ENCODE measurements around the gene LDLRAD4. TPM values are rescaled to one million over a fixed set of nuclear protein-coding genes. Genes with fewer than 3 reads are reported as not detected.

LDLRAD4 gene
- total RNA-seq, 2 donors from 2014 or later, result 18.4 to 59.2 TPM

DNA sequence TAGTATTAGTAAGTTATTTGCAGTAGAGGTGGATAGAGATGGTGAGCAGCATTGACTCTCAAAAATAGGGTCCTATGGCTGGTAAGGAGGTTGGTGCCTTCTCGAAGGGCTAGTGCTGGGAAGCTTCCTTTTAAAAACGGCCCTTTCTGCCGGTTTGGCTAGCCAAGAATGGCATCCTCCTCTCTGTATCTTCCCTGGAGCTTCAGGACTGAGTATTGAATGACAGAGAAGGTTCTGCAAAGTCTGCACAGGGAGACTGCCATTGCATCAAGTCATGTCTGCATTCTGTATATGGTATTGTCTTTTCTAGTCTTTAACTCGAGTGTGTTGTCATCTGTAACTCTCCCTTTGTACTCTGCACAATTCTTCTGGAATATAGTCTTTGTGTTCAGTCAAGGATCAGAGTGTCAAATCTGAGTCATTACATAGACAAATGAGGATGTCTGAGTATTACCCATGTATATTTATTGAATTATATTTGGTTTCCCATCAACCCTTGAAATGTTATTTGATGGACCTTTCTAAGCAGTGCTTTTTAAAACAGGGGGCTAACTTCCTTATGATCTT lies 1.1 kb downstream of the LDLRAD4 start:
- Mint-ChIP-seq H3K27ac (no peak overlapping the region), H3K9me3 (no peaks in the 10 kb centered on the region), H3K36me3 (no peaks in the 10 kb centered on the region)
- ATAC-seq (no peak), DNase-seq (ENCODE audit: low spot score in 2 of 2) (no peak)

DNA sequence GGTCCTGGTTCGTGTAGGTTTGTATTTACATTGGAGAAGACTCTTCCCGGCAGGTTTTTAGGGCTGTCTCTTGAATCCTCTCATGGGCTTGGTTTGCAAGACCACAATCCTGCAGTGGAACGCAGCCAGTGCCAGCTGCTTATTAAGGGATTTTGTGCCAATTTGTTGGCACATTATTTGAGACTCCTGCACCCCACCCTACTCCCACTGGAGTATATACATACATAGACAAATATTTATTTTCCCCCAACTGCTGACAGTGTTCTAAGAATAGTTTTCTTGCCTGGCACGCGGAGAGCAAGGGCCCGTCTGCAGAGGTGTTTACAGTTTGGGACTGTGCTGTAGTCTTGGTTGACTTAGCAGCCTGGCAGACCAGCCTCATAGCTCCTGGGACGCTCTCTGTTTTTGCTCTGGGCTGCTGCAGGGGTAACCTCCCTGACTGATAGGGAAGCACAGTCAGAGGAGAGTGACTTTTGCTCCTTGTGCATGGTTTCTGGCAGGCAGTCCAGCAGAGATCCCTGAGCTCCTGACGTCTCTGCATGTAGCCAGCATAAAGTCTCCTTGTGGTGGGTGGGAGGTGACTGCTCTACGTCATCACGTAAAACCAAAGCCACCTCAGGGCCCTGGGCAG lies 1.9 kb downstream of the LDLRAD4 start:
- Mint-ChIP-seq H3K27ac (no peak overlapping the region), H3K9me3 (no peaks in the 10 kb centered on the region), H3K36me3 (no peaks in the 10 kb centered on the region)
- DNase-seq (ENCODE audit: low spot score in 2 of 2) (no peak), ATAC-seq (no peak)

DNA sequence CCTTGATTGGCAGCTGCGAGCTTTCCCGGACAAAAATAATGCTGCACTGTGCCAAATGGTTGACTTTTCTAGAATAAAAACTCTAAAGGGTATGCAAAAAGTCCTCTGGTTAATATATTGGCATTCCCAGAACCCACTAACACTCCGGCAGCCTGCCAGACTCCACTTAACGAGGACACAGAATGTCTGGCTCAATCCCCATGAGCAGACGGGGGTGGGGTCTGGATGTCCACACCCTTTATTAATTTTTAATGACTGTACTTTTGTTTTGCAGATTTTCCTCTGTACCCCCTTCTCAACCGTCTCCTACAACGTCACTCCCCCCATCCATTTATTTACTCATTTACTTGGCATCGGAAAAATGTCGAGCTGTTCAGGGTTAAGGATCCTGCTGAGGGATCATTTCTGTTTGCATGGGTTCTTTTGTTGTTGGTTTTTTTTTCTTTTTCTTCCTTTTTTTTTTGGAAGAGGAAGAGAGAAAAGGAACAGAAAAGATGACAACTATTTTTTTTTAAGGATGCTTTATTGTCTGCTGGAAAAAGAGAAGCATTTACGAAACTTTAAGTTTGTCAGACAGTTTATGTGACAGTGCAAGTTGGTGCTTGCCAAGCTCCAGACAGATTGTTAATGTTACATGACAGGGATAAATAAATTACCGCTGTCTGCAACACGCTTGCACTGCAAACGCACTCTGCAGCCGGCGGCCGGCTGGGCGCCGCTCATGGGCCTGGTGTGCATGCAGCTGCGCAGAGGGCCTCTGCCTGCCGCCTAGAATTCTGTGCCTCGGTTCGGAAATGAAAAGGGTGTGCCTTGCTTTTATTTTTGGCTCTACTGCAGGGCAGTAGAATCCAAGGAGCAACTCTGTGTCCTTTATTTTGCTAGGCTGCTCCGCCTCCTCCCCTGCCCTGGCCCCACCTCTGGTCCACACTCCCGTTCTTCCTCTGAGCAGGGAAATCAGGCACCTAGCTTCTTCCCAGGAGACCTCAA lies 3.6 kb downstream of the LDLRAD4 start:
- Mint-ChIP-seq H3K36me3 (no peaks in the 10 kb centered on the region), H3K9me3 (no peaks in the 10 kb centered on the region), H3K27ac (peak overlapping the region in 1 of 2 donors; percentile 7)
- no peak for DNase-seq (ENCODE audit: low spot score in 2 of 2)
- no peak for ATAC-seq

DNA sequence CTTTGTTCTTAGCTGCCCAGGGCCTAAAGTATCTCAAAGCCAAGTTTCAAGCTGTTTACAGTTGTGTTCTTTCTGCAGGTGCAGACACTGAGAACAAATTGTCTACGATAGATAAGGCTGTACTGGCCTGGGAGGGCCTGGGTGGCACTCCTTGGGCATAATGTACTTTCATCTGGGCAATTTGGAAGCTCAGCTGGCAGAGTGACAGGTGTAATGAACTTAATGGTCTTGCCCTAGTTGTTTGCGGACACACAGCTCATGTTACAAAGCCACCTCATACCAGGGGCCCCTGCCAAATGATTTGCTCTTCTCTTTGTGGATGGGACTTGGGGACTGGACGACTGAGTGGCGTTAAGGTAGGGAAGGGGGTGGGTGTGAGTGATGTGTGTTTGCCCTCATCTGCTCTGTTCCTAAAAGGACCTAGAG lies 4.3 kb downstream of the LDLRAD4 start:
- no peaks in the 10 kb centered on the region for H3K9me3 Mint-ChIP-seq
- H3K36me3 Mint-ChIP-seq, result no peaks in the 10 kb centered on the region
- H3K27ac Mint-ChIP-seq, result no peak overlapping the region
- ATAC-seq, result no peak
- DNase-seq (ENCODE audit: low spot score in 2 of 2), result no peak

DNA sequence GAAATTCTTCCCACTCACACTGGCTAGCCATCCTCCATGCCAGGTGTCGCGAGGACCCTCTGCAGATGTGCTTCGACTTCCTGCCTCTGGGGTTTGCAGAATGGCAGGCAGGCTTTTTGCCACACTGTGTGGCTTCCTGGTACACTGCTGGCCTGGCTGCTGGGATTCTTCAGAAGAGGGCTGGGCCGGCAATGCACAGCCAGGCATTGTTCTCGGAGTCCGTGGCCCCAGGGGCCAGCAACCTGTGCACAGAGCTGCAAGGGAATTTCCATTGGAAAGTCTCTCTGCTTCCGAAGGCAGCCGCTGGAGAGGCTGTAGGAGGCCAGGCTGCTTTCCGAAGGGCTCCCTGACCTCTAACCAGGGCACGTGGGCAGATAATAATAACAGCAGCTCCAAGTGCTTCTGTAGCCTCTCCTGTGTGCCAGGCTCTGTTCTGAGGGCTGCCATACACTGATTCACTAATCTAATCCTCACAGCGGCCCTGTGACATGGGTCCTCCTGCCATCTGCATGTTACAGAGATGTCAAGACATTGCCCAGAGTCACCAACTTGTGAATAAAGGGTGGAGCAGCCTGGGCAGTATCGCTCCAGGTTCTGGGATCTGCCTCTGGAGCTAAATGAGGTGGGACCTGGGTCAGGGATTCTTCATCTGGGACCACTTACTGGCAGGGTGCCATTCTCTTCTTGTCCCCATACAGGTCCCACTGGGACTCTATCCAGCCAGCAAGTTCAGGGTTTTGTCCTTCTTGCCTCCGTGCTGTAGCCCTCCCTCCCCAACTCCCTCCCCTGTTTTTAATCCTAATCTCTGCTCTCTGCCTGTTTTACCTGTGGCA lies 5.0 kb downstream of the LDLRAD4 start:
- ATAC-seq, result no peak
- DNase-seq (ENCODE audit: low spot score in 2 of 2), result no peak
- no peaks in the 10 kb centered on the region for H3K36me3 Mint-ChIP-seq
- no peaks in the 10 kb centered on the region for H3K9me3 Mint-ChIP-seq
- no peak overlapping the region for H3K27ac Mint-ChIP-seq

DNA sequence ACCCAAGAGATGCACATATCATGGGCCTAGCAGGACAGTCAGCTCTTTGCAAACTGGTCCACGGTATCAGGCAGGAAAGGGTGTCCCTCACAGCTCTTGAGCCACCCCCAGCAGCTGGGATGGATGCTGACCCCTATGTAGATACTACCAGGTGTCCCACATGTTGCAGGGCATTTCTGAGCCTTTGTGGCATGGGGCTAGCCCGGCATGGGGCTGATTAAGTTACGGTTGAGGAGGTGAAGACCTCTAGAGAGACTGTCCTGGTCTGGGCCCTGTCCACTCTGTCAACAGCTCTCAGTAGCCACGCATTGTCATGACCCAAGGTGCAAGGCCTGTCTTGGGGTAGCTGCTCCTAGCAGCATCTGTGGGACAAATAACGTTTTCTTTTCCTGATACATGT lies 6.7 kb downstream of the LDLRAD4 start:
- no peak overlapping the region for H3K27ac Mint-ChIP-seq
- H3K36me3 Mint-ChIP-seq, result no peaks in the 10 kb centered on the region
- H3K9me3 Mint-ChIP-seq, result no peaks in the 10 kb centered on the region
- DNase-seq (ENCODE audit: low spot score in 2 of 2) (no peak), ATAC-seq (no peak)

DNA sequence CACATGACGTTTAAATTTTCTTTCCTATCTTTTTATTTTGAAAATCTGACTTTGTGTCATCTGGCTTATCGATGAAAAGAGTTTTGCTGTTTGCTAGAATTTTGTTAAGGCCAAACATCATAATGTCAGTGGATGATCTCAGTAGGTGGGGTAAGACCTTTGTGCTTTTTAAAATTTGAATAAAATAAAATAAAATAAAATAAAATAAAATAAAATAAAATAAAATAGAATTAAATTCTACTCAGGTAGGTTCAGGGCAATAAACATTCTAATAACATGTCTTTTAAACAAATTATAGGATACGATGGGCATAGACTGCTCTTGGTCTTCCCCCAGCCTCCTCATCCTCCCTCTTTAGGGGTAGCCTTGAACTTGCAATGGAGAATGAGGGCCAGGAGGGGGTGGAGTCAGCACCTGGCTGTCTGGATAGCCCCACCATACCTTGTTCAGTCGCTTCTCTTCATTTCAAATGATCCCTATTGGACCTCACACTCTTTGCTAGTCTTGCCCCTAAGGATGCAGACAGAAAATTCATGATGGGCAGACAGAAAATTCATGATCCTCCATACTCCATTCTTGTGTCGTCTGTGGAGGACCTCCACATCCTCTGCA lies 8.1 kb downstream of the LDLRAD4 start:
- no peak for DNase-seq (ENCODE audit: low spot score in 2 of 2)
- Mint-ChIP-seq H3K9me3 (no peaks in the 10 kb centered on the region), H3K36me3 (no peaks in the 10 kb centered on the region), H3K27ac (no peak overlapping the region)
- no peak for ATAC-seq

DNA sequence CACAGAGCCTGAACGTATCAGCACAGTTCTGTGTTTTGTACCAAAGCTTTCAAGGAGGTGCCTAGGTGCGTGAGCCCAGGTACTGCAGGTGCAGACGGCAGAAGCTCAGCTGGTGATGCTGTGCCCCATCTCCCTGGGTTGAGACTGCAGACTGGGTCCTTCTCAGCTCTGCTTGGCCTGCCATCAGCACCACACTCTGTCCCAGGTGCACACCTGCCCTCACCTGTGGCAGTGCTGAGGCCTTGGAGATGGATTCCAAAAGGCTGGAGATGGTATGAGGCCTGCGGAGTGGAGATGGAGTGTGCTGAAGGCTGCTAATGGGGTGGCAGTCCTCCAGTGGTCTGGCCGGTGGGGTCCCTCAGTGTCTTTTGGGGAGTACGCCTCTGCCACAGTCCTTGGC lies 9.3 kb downstream of the LDLRAD4 start:
- Mint-ChIP-seq H3K27ac (no peak overlapping the region), H3K36me3 (no peaks in the 10 kb centered on the region), H3K9me3 (no peaks in the 10 kb centered on the region)
- DNase-seq (ENCODE audit: low spot score in 2 of 2) (no peak), ATAC-seq (no peak)

DNA sequence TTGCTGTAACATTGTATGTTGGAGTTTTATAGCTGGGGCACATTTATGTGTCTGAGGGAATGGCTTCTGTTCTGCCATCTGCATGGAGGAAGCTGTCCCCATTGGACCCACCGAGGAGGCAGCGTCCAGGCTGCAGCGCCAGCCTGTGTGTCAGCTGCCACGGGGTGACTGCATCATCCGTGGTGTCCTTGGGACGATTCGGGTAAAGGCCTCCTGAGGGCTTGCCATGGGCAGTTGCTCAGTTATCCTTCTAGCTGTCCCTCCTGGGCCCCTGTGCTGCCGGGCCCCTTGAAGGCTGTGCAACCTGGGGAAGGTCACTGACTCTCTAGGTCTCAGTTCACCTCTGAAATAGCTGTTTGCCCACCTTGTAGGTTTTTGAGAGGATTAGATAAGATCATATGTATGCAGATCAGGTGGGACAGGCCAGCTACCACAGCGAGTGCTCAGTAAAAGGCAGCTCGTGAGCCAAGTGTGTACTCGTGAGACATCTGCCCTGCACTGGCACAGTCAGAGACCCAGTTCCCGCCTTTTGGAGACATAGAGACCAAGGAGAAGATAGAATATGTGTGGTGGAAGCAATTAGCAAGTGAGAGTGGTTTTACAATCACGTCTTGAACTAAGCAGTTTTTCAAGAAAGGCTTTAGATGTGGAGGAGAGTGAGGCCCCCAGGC lies 10.6 kb downstream of the LDLRAD4 start:
- Mint-ChIP-seq H3K27ac (no peak overlapping the region), H3K36me3 (no peaks in the 10 kb centered on the region), H3K9me3 (no peaks in the 10 kb centered on the region)
- DNase-seq (ENCODE audit: low spot score in 2 of 2), result no peak
- no peak for ATAC-seq

DNA sequence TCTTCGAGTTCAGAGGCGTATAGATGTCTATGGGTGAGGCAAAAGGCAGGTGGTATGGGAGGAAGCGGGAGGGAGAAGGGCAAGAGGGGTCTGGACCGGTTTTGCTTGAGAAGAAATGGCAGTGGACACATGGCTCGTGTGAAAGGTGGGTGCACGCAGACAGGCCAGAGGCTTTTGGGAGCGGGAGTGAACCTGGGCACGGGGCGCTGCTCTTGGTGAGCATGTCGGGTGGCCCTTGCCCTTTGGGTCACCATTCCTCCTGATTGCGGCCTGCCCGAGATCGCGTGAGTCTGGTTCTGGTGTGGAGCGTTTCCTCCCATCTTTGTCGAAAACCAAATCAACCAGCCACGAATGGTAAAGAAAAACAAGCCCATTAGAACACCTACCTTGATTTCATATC lies 12.6 kb downstream of the LDLRAD4 start:
- DNase-seq (ENCODE audit: low spot score in 2 of 2) (no peak), ATAC-seq (no peak)
- no peaks in the 10 kb centered on the region for H3K9me3 Mint-ChIP-seq
- H3K27ac Mint-ChIP-seq, result no peak overlapping the region
- H3K36me3 Mint-ChIP-seq, result no peaks in the 10 kb centered on the region

DNA sequence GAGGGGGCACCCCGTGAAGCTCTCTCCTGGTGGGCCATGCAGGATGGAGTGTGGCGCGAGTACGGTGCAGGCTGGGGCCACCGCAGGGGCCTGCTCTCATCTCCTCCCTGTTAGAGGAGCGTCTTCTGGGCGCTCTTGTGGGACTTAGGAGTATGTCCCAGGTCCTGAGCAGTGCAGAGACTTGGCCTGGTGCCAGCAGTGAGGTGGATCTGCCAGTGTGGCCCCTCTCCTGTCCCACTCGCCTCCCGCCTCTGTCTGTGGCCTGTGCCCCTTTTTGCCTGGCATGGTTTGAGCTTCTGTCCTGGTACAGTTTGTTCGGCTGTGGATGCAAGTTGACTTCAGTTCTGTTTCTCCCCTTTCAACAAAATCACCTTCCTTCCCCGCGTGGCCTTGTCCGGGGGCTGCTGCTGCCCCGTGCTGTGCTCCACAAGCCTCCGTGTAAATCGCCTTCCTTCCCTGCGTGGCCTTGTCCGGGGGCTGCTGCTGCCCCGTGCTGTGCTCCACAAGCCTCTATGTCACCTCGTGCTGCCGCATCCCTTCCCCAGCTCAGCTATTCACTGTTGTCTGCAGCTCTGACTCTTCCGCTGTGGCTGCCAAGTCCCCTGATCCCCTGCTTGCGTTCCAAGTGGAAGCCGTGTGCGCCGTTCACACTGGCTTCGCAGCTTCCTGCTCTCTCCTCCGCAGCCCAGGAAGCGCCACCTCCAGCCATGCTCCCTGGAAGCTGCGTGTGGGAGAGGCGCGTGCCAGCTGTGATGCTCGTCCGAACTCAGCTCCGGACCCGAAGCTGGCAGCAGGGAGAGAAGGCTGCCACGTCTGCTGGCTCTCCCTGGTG lies 13.7 kb downstream of the LDLRAD4 start:
- DNase-seq (ENCODE audit: low spot score in 2 of 2) (no peak), ATAC-seq (no peak)
- H3K36me3 Mint-ChIP-seq, result no peaks in the 10 kb centered on the region
- no peaks in the 10 kb centered on the region for H3K9me3 Mint-ChIP-seq
- H3K27ac Mint-ChIP-seq, result peak overlapping the region; percentile 12 to 65

DNA sequence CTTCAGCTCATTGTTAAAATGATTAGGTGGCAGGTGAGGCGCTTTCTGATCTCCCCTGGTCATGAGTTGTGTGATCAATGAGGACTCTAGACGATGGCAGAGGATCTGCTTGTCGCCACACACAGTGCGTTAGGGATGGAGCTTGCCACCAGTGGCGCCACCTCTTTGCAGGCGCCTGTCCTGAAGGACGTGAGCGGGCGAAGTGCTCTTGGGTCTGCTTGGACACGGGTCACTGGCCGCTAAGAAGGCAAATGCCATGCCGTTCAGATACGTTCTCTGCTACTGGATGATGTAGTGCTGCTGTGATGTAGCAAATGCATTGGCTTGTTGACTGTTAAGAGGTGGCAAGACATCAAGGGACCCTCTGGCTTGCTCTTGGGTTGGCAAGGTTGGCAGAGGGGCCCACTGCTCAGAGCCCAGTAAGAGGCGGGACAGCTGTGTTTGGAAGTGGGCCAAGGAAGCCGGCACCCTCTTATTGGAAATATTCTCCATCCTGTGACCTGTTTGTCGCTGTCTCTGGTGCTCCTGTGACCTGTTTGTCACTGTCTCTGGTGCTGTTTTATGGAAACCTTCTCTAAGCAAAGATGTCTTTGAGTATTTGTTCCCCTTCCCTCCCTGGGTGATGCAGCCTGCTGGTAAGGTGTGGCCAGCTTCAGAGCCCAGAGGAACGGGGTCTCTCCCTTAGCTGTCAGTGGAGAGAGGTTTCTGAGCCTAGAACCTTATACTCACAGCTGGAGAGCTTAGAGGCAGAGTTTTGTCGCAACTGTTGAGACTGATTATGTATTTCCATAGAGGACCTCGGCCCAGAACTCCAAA lies 14.6 kb downstream of the LDLRAD4 start:
- Mint-ChIP-seq H3K36me3 (no peaks in the 10 kb centered on the region), H3K27ac (peak overlapping the region in 1 of 2 donors; percentile 50), H3K9me3 (no peaks in the 10 kb centered on the region)
- ATAC-seq (no peak), DNase-seq (ENCODE audit: low spot score in 2 of 2) (no peak)

DNA sequence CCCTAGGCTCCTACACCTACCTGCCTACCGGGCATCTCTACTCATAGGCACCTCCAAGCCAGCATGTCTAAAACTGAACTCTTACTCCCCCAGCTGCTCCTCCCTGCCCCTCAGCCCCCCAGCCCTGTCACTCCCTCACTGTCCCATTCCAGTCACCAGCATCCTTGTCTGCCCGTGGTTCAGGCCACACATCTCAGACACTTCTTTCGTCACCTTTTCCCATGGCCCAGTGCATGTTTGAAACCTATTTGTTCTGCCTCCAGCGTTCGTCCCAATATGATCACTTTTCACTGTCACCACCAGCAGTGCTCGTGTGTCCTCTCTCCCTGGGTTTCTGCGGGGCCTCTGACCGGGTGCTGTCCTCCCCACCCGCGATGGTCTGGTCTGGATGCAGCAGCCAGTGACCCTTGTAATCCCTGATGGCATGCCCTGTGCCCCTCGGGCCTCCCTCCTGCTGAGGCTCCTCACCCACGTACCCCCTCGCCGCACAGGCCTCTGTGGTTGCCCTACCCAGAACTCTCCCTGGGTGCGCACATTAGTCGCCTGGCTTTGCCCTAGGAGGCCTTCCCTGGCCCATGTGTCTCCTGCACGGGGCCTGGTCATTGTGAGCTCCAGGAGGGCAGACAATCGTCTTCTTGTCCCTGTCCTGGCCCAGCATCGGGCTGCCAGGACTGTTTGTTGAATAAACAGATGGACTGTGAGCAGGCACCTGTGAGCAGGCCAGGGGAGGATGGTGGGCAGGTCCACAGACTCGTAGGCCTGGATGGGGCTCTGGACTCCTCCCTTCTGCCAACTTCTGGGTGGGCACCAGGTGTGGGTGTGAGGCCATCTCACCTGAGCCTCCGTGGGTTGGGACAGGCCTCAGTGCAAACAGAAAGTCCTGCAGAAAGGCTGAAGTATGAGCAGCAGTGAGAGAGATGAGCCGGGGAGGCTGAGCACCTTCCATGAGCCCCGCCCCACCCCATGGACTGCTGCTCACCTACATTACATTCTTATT lies 15.5 kb downstream of the LDLRAD4 start:
- Mint-ChIP-seq H3K27ac (no peak overlapping the region), H3K36me3 (no peaks in the 10 kb centered on the region), H3K9me3 (no peaks in the 10 kb centered on the region)
- DNase-seq (ENCODE audit: low spot score in 2 of 2), result no peak
- no peak for ATAC-seq
